HepG2 (cell line): Measurements from ENCODE around the gene TANGO6.

Source experiments
- CBX1 ChIP-seq: IDR thresholded peaks from one replicate; pipeline ENCODE4 v1.6.1; 2016; ENCODE audit warnings: antibody characterized with exemption, low read depth
- PCBP2 ChIP-seq: fragments of 200-400 bp; formaldehyde crosslinking; optimal IDR thresholded peaks from 2 replicates; pipeline ENCODE3; 2018; ENCODE audit warnings: low read length, low read depth; ENCODE audit not compliant: poor library complexity, severe bottlenecking

- TF ChIP-seq PCBP2 (no peak), CBX1 (no peak)
Measured at GRCh38 chr16:69029121-69029520, 185.8 kb downstream of the TANGO6 start.
